H9 (cell line): Measurements from ENCODE around the gene FAM120C. TPM values are rescaled to one million over a fixed set of nuclear protein-coding genes. Genes with fewer than 3 reads are reported as not detected.
A peak's percentile ranks its signal among the peaks of the same experiment; 100 is the strongest.

Experiments used
- DNase-seq: peaks from one replicate; pipeline ENCODE4 v3.0.0-alpha.2; 2017
- H2AFZ ChIP-seq: one replicate; pipeline ENCODE4 v1.6.1; 2013; ENCODE audit warnings: mild to moderate bottlenecking, low read length, control low read depth, moderate library complexity
- H2AK5ac ChIP-seq: 2 replicates; pipeline ENCODE4 v1.6.1; 2013; ENCODE audit warnings: low read length, control low read depth, mixed read lengths; ENCODE audit not compliant: insufficient read length
- H2BK120ac ChIP-seq: one replicate; pipeline ENCODE4 v1.6.1; 2013; ENCODE audit warnings: low read depth, mild to moderate bottlenecking, low read length, control low read depth, inconsistent platforms; ENCODE audit not compliant: poor library complexity, severe bottlenecking
- H2BK12ac ChIP-seq: 2 replicates; pipeline ENCODE4 v1.6.1; 2013; ENCODE audit warnings: low read length, control low read depth, mixed read lengths, low read depth; ENCODE audit not compliant: insufficient read length
- H2BK15ac ChIP-seq: 2 replicates; pipeline ENCODE4 v1.6.1; 2013; ENCODE audit warnings: low read depth, low read length, control low read depth
- H2BK20ac ChIP-seq: one replicate; pipeline ENCODE4 v1.6.1; 2013; ENCODE audit warnings: low read depth, mild to moderate bottlenecking, low read length, control low read depth, inconsistent platforms; ENCODE audit not compliant: poor library complexity, severe bottlenecking
- H2BK5ac ChIP-seq: 2 replicates; pipeline ENCODE4 v1.6.1; 2013; ENCODE audit warnings: low read length, control low read depth, mixed read lengths; ENCODE audit not compliant: insufficient read length
- H3K14ac ChIP-seq: 2 replicates; pipeline ENCODE4 v1.6.1; 2013; ENCODE audit warnings: low read length, control low read depth; ENCODE audit not compliant: insufficient read depth
- H3K18ac ChIP-seq: 2 replicates; pipeline ENCODE4 v1.6.1; 2013; ENCODE audit warnings: low read depth, mild to moderate bottlenecking, mixed read lengths, low read length, control low read depth; ENCODE audit not compliant: insufficient read length
- H3K23ac ChIP-seq: 2 replicates; pipeline ENCODE4 v1.6.1; 2013; ENCODE audit warnings: low read length, control low read depth, mixed read lengths, low read depth; ENCODE audit not compliant: insufficient read length
- H3K23me2 ChIP-seq: 2 replicates; pipeline ENCODE4 v1.6.1; 2013; ENCODE audit warnings: low read depth, mild to moderate bottlenecking, mixed read lengths, low read length, control low read depth; ENCODE audit not compliant: insufficient read length, poor library complexity, severe bottlenecking
- H3K27ac ChIP-seq: 2 replicates; pipeline ENCODE4 v1.5.1; 2013; ENCODE audit warnings: low read length, control low read depth, mixed read lengths, low read depth; ENCODE audit not compliant: insufficient read length
- H3K27me3 ChIP-seq: 2 replicates; pipeline ENCODE4 v1.6.1; 2013; ENCODE audit warnings: low read length, control low read depth, inconsistent platforms; ENCODE audit not compliant: insufficient read depth
- H3K4ac ChIP-seq: 2 replicates; pipeline ENCODE4 v1.6.1; 2013; ENCODE audit warnings: low read depth, mild to moderate bottlenecking, control low read depth, inconsistent platforms, low read length, moderate library complexity
- H3K4me1 ChIP-seq: 2 replicates; pipeline ENCODE4 v1.6.1; 2013; ENCODE audit warnings: low read length, control low read depth, inconsistent platforms; ENCODE audit not compliant: insufficient read depth
- H3K4me2 ChIP-seq: 2 replicates; pipeline ENCODE4 v1.6.1; 2013; ENCODE audit warnings: low read length, control low read depth, mixed read lengths; ENCODE audit not compliant: insufficient read length, insufficient read depth
- H3K56ac ChIP-seq: 2 replicates; pipeline ENCODE4 v1.6.1; 2013; ENCODE audit warnings: low read depth, mild to moderate bottlenecking, mixed read lengths, low read length, control low read depth; ENCODE audit not compliant: insufficient read length
- H3K79me1 ChIP-seq: 2 replicates; pipeline ENCODE4 v1.6.1; 2013; ENCODE audit warnings: low read depth, mild to moderate bottlenecking, moderate library complexity, low read length, control low read depth, inconsistent platforms; ENCODE audit not compliant: insufficient read depth, poor library complexity, severe bottlenecking
- H3K79me2 ChIP-seq: 2 replicates; pipeline ENCODE4 v1.6.1; 2013; ENCODE audit warnings: low read length, control low read depth, inconsistent platforms; ENCODE audit not compliant: insufficient read depth
- H3K9ac ChIP-seq: 2 replicates; pipeline ENCODE4 v1.6.1; 2013; ENCODE audit warnings: low read length, control low read depth, mixed read lengths; ENCODE audit not compliant: insufficient read length; ENCODE audit errors: extremely low read depth
- H3K9me3 ChIP-seq: one replicate; pipeline ENCODE4 v1.6.1; 2013; ENCODE audit warnings: low read depth, low read length, inconsistent platforms; ENCODE audit not compliant: control insufficient read depth
- H3T11ph ChIP-seq: one replicate; pipeline ENCODE4 v1.6.1; 2013; ENCODE audit warnings: mild to moderate bottlenecking, low read length, control low read depth, inconsistent platforms
- H4K20me1 ChIP-seq: one replicate; pipeline ENCODE4 v1.6.1; 2013; ENCODE audit not compliant: control insufficient read depth, insufficient read length, insufficient read depth
- H4K5ac ChIP-seq: 2 replicates; pipeline ENCODE4 v1.6.1; 2013; ENCODE audit warnings: low read depth, mild to moderate bottlenecking, mixed read lengths, low read length, control low read depth; ENCODE audit not compliant: insufficient read length
- H4K8ac ChIP-seq: replicated peaks from 2 replicates; pipeline ENCODE4 v1.6.1; 2013; ENCODE audit warnings: low read length, control low read depth, mixed read lengths, low read depth; ENCODE audit not compliant: insufficient read length
- H4K91ac ChIP-seq: 2 replicates; pipeline ENCODE4 v1.6.1; 2013; ENCODE audit warnings: low read depth, mild to moderate bottlenecking, moderate library complexity, mixed read lengths, low read length, control low read depth; ENCODE audit not compliant: insufficient read length
- H3K27ac Mint-ChIP-seq, 3 experiments: 2 replicates in 2 of 3; 3 replicates in 1 of 3; pipeline ENCODE4 v1.8.0; 2020 to 2021; ENCODE audit warnings: mixed read lengths in 3 of 3, mild to moderate bottlenecking in 1 of 3, moderate library complexity in 1 of 3
- H3K27me3 Mint-ChIP-seq: 2 replicates; pipeline ENCODE4 v1.8.0; 2021; ENCODE audit warnings: low read depth, mild to moderate bottlenecking, moderate library complexity, mixed read lengths
- H3K36me3 Mint-ChIP-seq, 3 experiments: 2 replicates in 2 of 3; 3 replicates in 1 of 3; pipeline ENCODE4 v1.8.0; 2020 to 2021; ENCODE audit warnings: low read depth in 3 of 3, mixed read lengths in 3 of 3; ENCODE audit not compliant: insufficient read depth in 1 of 3
- H3K4me1 Mint-ChIP-seq, 2 experiments: 2 replicates each; pipeline ENCODE4 v1.8.0; 2020; ENCODE audit warnings: mixed read lengths in 2 of 2
- H3K4me3 Mint-ChIP-seq, 2 experiments: 2 replicates in 1 of 2; 3 replicates in 1 of 2; pipeline ENCODE4 v1.8.0; 2020 to 2021; ENCODE audit warnings: mild to moderate bottlenecking in 2 of 2, mixed read lengths in 2 of 2, moderate library complexity in 1 of 2
- H3K9me3 Mint-ChIP-seq, 2 experiments: 2 replicates in 1 of 2; 3 replicates in 1 of 2; pipeline ENCODE4 v1.8.0; 2020; ENCODE audit warnings: mild to moderate bottlenecking in 2 of 2, mixed read lengths in 2 of 2, moderate library complexity in 1 of 2
- WGBS: extraction: QIAGEN DNeasy Blood & Tissue Kit; methylation state at CpG from one replicate; pipeline ENCODE4 v1.1.7; 2013; ENCODE audit warnings: missing lambda C conversion rate, low lambda C conversion rate, mixed read lengths; ENCODE audit not compliant: insufficient read length; ENCODE audit errors: extremely low coverage; 5-methylcytosine and 5-hydroxymethylcytosine counted together
- total RNA-seq: library from RNA; stranded (reverse); gene quantifications from 2 replicates; pipeline ENCODE4 v1.2.1, GENCODE V29; 2021
- TF ChIP-seq, protein P1 (sequence below): fragments of 200-600 bp; sonication (generic); conservative IDR thresholded peaks from 3 replicates; pipeline ENCODE4 v1.8.0; 2021; ENCODE audit warnings: antibody characterized with exemption, mild to moderate bottlenecking

FAM120C gene
- total RNA-seq, 1 experiment from 2014 or later = 9.2 TPM

DNA sequence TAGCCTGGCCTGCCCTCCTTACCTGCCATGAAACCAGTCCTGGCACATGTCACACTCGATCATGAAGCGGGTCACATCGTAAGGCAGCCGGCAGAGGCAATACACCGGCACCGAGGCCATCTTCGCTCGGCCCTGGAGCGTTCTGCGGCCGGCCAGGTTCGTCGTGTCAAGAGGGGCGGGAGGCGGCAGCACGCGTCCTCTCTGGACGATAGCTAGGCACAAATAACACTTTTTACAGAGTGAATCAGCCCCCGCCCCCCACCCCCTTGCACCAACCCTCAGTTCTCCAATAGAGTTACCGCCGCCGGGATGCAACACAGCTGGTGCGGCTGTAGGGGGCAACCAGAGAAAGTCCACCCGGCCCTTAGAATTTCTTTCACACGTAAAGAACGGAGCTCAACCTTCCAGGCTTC, 140.4 kb downstream of the FAM120C start:
- no peaks in the 10 kb centered on the region for H3K79me2 ChIP-seq
- peak; percentile 59 for DNase-seq
- no peaks in the 10 kb centered on the region for H3K27me3 ChIP-seq
- no peak overlapping the region for H3K9ac ChIP-seq
- H3K23me2 ChIP-seq = peaks cover 7% of the 10 kb centered on the region
- H4K91ac ChIP-seq = no peak overlapping the region
- Mint-ChIP-seq H3K27ac (0 out of 7 replicates have a peak overlapping the region, but pooled peaks of 1 of the 3 experiments have one; percentile 28), H3K4me3 (peak overlapping the region; percentile 92 to 97), H3K27me3 (peaks cover 2% of the 10 kb centered on the region; the same call in 1 of the 2 replicates), H3K36me3 (peaks cover 23 to 32% (median 30%) of the 10 kb centered on the region in 3 experiments), H3K9me3 (peaks cover 63 to 67% of the 10 kb centered on the region in 2 experiments), H3K4me1 (peaks cover 11 to 20% of the 10 kb centered on the region in 2 experiments)
- H2BK120ac ChIP-seq = no peak overlapping the region
- H3K14ac ChIP-seq = no peak overlapping the region
- no peak overlapping the region for H2AK5ac ChIP-seq
- H3K18ac ChIP-seq = no peak overlapping the region
- no peak overlapping the region for H3K56ac ChIP-seq
- no peak overlapping the region for H3T11ph ChIP-seq
- H2AFZ ChIP-seq = no peak overlapping the region
- no peak overlapping the region for H2BK12ac ChIP-seq
- no peak overlapping the region for H2BK5ac ChIP-seq
- H3K9me3 ChIP-seq = peaks cover 27% of the 10 kb centered on the region
- H3K79me1 ChIP-seq = no peaks in the 10 kb centered on the region
- H2BK20ac ChIP-seq = no peak overlapping the region
- peaks cover 3% of the 10 kb centered on the region; the same call in 1 of the 2 replicates for H3K4me1 ChIP-seq
- no peak overlapping the region for H3K27ac ChIP-seq
- no peaks in the 10 kb centered on the region for H4K20me1 ChIP-seq
- H2BK15ac ChIP-seq = no peak overlapping the region
- H4K8ac ChIP-seq = no peak overlapping the region
- TF ChIP-seq, protein P1, sequence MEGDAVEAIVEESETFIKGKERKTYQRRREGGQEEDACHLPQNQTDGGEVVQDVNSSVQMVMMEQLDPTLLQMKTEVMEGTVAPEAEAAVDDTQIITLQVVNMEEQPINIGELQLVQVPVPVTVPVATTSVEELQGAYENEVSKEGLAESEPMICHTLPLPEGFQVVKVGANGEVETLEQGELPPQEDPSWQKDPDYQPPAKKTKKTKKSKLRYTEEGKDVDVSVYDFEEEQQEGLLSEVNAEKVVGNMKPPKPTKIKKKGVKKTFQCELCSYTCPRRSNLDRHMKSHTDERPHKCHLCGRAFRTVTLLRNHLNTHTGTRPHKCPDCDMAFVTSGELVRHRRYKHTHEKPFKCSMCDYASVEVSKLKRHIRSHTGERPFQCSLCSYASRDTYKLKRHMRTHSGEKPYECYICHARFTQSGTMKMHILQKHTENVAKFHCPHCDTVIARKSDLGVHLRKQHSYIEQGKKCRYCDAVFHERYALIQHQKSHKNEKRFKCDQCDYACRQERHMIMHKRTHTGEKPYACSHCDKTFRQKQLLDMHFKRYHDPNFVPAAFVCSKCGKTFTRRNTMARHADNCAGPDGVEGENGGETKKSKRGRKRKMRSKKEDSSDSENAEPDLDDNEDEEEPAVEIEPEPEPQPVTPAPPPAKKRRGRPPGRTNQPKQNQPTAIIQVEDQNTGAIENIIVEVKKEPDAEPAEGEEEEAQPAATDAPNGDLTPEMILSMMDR = peak; percentile 36; the same call in 1 of the 3 replicates
- H3K23ac ChIP-seq = no peak overlapping the region
- peak overlapping the region; percentile 81 for H3K4me2 ChIP-seq
- no peak overlapping the region for H3K4ac ChIP-seq
- no CpG with 5 or more reads among the region's 26 CpGs for WGBS
- H4K5ac ChIP-seq = no peak overlapping the region
